Thoracic aorta (tissue), 2 donors: Measurements from ENCODE around the gene NUB1. TPM values are rescaled to one million over a fixed set of nuclear protein-coding genes. Genes with fewer than 3 reads are reported as not detected.

ENCODE experiments used
- ATAC-seq: fragments of 150-250 bp; one replicate; pipeline ENCODE4 v1.8.0; 2017; ENCODE audit warnings: low read depth; ENCODE audit not compliant: insufficient number of reproducible peaks, low FRiP score
- DNase-seq: peaks from one replicate; pipeline ENCODE4 v3.0.0-alpha.2; 2020; ENCODE audit warnings: low spot score
- H3K27ac ChIP-seq, 2 donors: fragments of 200-600 bp; sonication (generic); 1 replicate in 1 of 2; 2 replicates in 1 of 2; pipeline ENCODE4 v1.5.1; 2016; ENCODE audit warnings: mild to moderate bottlenecking in 2 of 2, moderate library complexity in 2 of 2
- H3K27me3 ChIP-seq: fragments of 200-600 bp; sonication (generic); replicated peaks from 2 replicates; pipeline ENCODE4 v1.6.0; 2016; ENCODE audit warnings: mild to moderate bottlenecking; ENCODE audit not compliant: insufficient read depth
- H3K36me3 ChIP-seq: fragments of 200-600 bp; sonication (generic); one replicate; pipeline ENCODE4 v1.5.1; 2016
- H3K4me1 ChIP-seq, 2 donors: fragments of 200-600 bp; sonication (generic); 1 replicate in 1 of 2; 2 replicates in 1 of 2; pipeline versions ENCODE4 v1.5.1 to v1.6.0; 2016; ENCODE audit warnings: low read depth in 2 of 2, mild to moderate bottlenecking in 1 of 2; ENCODE audit not compliant: control insufficient read depth in 1 of 2
- H3K4me3 ChIP-seq: fragments of 200-600 bp; sonication (generic); 2 replicates; pipeline ENCODE4 v1.5.1; 2016; ENCODE audit warnings: mild to moderate bottlenecking
- H3K9me3 ChIP-seq: fragments of 200-600 bp; sonication (generic); 2 replicates; pipeline ENCODE4 v1.5.1; 2016
- CTCF ChIP-seq: fragments of 200-600 bp; sonication (generic); IDR thresholded peaks from one replicate; pipeline ENCODE4 v1.5.1; 2019; ENCODE audit warnings: antibody characterized with exemption
- total RNA-seq, 2 donors: library from RNA; depleted of rRNA; stranded (reverse); fragments of >200 nt; gene quantifications; one replicate each; pipeline versions ENCODE4 v1.1.0 to v1.2.3, GENCODE V29; 2016

NUB1 gene
- total RNA-seq, 2 donors from 2014 or later, result 51.0 to 53.4 TPM

GRCh38 chr7:151342811-151343210 lies 1.2 kb downstream of the NUB1 start:
- Histone ChIP-seq H3K4me3 (peak overlapping the region; percentile 91), H3K27ac (no peak overlapping the region), H3K9me3 (no peaks in the 10 kb centered on the region), H3K4me1 (peaks cover 10 to 20% of the 10 kb centered on the region in 2 donors), H3K36me3 (peaks cover 12% of the 10 kb centered on the region), H3K27me3 (no peaks in the 10 kb centered on the region)
- DNase-seq, result no peak
- ATAC-seq, result no peak
- no peak for TF ChIP-seq CTCF

- Histone ChIP-seq H3K4me3 (no peak overlapping the region), H3K27ac (no peak overlapping the region), H3K27me3 (no peaks in the 10 kb centered on the region), H3K36me3 (peaks cover 12% of the 10 kb centered on the region), H3K9me3 (no peaks in the 10 kb centered on the region), H3K4me1 (peaks cover 10 to 20% of the 10 kb centered on the region in 2 donors)
- DNase-seq (no peak), ATAC-seq (no peak)
- no peak for TF ChIP-seq CTCF
Observed at GRCh38 chr7:151343516-151343915, 1.9 kb downstream of the NUB1 start.

GRCh38 chr7:151345576-151346469 lies 4.2 kb downstream of the NUB1 start:
- peaks cover 23% of the 10 kb centered on the region for H3K36me3 ChIP-seq
- ATAC-seq (no peak), DNase-seq (no peak)
- no peak overlapping the region for H3K4me3 ChIP-seq
- no peaks in the 10 kb centered on the region for H3K27me3 ChIP-seq
- peaks cover 10 to 29% of the 10 kb centered on the region in 2 donors for H3K4me1 ChIP-seq
- no peak overlapping the region for H3K27ac ChIP-seq
- no peak for TF ChIP-seq CTCF
- no peaks in the 10 kb centered on the region for H3K9me3 ChIP-seq

- H3K9me3 ChIP-seq, result no peaks in the 10 kb centered on the region
- peaks cover 27% of the 10 kb centered on the region for H3K36me3 ChIP-seq
- no peak for ATAC-seq
- no peak overlapping the region for H3K4me3 ChIP-seq
- no peak for TF ChIP-seq CTCF
- no peak overlapping the region for H3K27ac ChIP-seq
- no peaks in the 10 kb centered on the region for H3K27me3 ChIP-seq
- H3K4me1 ChIP-seq, result peaks cover 10 to 25% of the 10 kb centered on the region in 2 donors
- no peak for DNase-seq
Observed at GRCh38 chr7:151346470-151346769, 4.8 kb downstream of the NUB1 start.

- H3K27me3 ChIP-seq, result no peaks in the 10 kb centered on the region
- no peak overlapping the region for H3K4me3 ChIP-seq
- no peak for DNase-seq
- no peak overlapping the region for H3K27ac ChIP-seq
- H3K4me1 ChIP-seq, result peaks cover 10 to 24% of the 10 kb centered on the region in 2 donors
- H3K9me3 ChIP-seq, result no peaks in the 10 kb centered on the region
- peaks cover 30% of the 10 kb centered on the region for H3K36me3 ChIP-seq
- TF ChIP-seq CTCF, result no peak
- no peak for ATAC-seq
Observed at GRCh38 chr7:151347200-151347599, 5.6 kb downstream of the NUB1 start.
